Measurements from ENCODE around the gene TMEM273.

- TF ChIP-seq CTCF (IDR thresholded peaks at IDR 0.05) (no peak), POLR2A (IDR thresholded peaks at IDR 0.05) (no peak)
These were observed 53.9 kb downstream of the TMEM273 start for GRCh38 chr10:49134327-49134726.
